ENCODE data around the gene EMB. TPM values are rescaled to one million over a fixed set of nuclear protein-coding genes. Genes with fewer than 3 reads are reported as not detected.
"Not testable (repeated sequence)": the region's sequence is repeated elsewhere in the genome, so short reads cannot be mapped to it uniquely, and the experiment has no call there.

Gene EMB
- total RNA-seq, 4 donors from 2014 or later, result 7.2 to 18.9 (median 10.0) TPM

- intact Hi-C loops (cut with DNase I), result no loop called here
- no peak overlapping the region for H3K27ac ChIP-seq (replicated peaks in 1 of 4)
- DNase-seq (ENCODE audit: extremely low spot score), result no peak
- TF ChIP-seq CTCF (IDR thresholded peaks at IDR 0.05), result no peak
- H3K4me3 ChIP-seq, result no peak overlapping the region
- WGBS, result 73% methylated on average over 6 of the region's 6 CpGs
- no peaks in the 10 kb centered on the region for H3K9me3 ChIP-seq
- H3K27me3 ChIP-seq, result peaks cover 0 to 15% (median 6%) of the 10 kb centered on the region in 4 donors
- H3K36me3 ChIP-seq, result no peaks in the 10 kb centered on the region
- H3K4me1 ChIP-seq, result peaks cover 0 to 10% (median 9%) of the 10 kb centered on the region in 4 donors
These were observed 4.3 kb upstream of the EMB start for GRCh38 chr5:50445296-50445949.

- H3K4me3 ChIP-seq; H3K9me3 ChIP-seq; intact Hi-C loops (cut with DNase I); DNase-seq (ENCODE audit: extremely low spot score); H3K27ac ChIP-seq (replicated peaks in 1 of 4); H3K36me3 ChIP-seq: not testable (repeated sequence)
- Histone ChIP-seq H3K27me3 (peaks cover 0 to 25% (median 6%) of the 10 kb centered on the region in 4 donors), H3K4me1 (peaks cover 0 to 10% (median 9%) of the 10 kb centered on the region in 4 donors)
- 45% methylated on average over 4 of the region's 4 CpGs for WGBS
These were observed 1.8 kb upstream of the EMB start for GRCh38 chr5:50442559-50443539.

GRCh38 chr5:50441493-50441955, 436 bp upstream of the EMB start:
- intact Hi-C loops (cut with DNase I), result no loop called here
- TF ChIP-seq POLR2A (IDR thresholded peaks at IDR 0.05; ENCODE audit: low read depth) (no peak), POLR2AphosphoS5 (IDR thresholded peaks at IDR 0.05) (no peak), EP300 (IDR thresholded peaks at IDR 0.05) (no peak)
- H3K27me3 ChIP-seq, result peaks cover 0 to 25% (median 6%) of the 10 kb centered on the region in 4 donors
- H3K4me1 ChIP-seq, result peaks cover 0 to 10% (median 9%) of the 10 kb centered on the region in 4 donors
- peak overlapping the region; percentile 44 to 59 (median 46) for H3K4me3 ChIP-seq
- peak overlapping the region in 3 of 4 donors; percentile 54 to 68 (median 57) for H3K27ac ChIP-seq (replicated peaks in 1 of 4)
- 23% methylated on average over 9 of the region's 9 CpGs for WGBS
- DNase-seq (ENCODE audit: extremely low spot score), result no peak
- no peaks in the 10 kb centered on the region for H3K9me3 ChIP-seq
- no peaks in the 10 kb centered on the region for H3K36me3 ChIP-seq

- Histone ChIP-seq H3K9me3 (no peaks in the 10 kb centered on the region), H3K27me3 (peaks cover 0 to 25% (median 6%) of the 10 kb centered on the region in 4 donors), H3K4me3 (no peak overlapping the region), H3K27ac (replicated peaks in 1 of 4) (no peak overlapping the region), H3K4me1 (peaks cover 0 to 10% (median 9%) of the 10 kb centered on the region in 4 donors), H3K36me3 (no peaks in the 10 kb centered on the region)
- 64% methylated on average over 3 of the region's 3 CpGs for WGBS
- TF ChIP-seq EP300 (IDR thresholded peaks at IDR 0.05) (no peak), POLR2A (IDR thresholded peaks at IDR 0.05; ENCODE audit: low read depth) (no peak), CTCF (IDR thresholded peaks at IDR 0.05) (no peak), POLR2AphosphoS5 (IDR thresholded peaks at IDR 0.05) (no peak)
- DNase-seq (ENCODE audit: extremely low spot score), result no peak
- intact Hi-C loops (cut with DNase I), result no loop called here
These were observed 1.9 kb downstream of the EMB start for GRCh38 chr5:50439221-50439620.

GRCh38 chr5:50438060-50438459, 3.0 kb downstream of the EMB start:
- H3K36me3 ChIP-seq; DNase-seq (ENCODE audit: extremely low spot score); intact Hi-C loops (cut with DNase I); H3K4me3 ChIP-seq; H3K27ac ChIP-seq (replicated peaks in 1 of 4); H3K9me3 ChIP-seq: not testable (repeated sequence)
- Histone ChIP-seq H3K4me1 (peaks cover 0 to 10% (median 9%) of the 10 kb centered on the region in 4 donors), H3K27me3 (peaks cover 0 to 25% (median 6%) of the 10 kb centered on the region in 4 donors)
- WGBS, result 75% methylated on average over 3 of the region's 3 CpGs

- 85% methylated on average over 3 of the region's 3 CpGs for WGBS
- peaks cover 0 to 7% (median 0%) of the 10 kb centered on the region in 4 donors for H3K27me3 ChIP-seq
- no peaks in the 10 kb centered on the region for H3K9me3 ChIP-seq
- H3K4me1 ChIP-seq, result no peaks in the 10 kb centered on the region
- TF ChIP-seq POLR2AphosphoS5 (IDR thresholded peaks at IDR 0.05), result no peak
- intact Hi-C loops (cut with DNase I), result no loop called here
- no peaks in the 10 kb centered on the region for H3K36me3 ChIP-seq
- H3K4me3 ChIP-seq, result no peak overlapping the region
- no peak overlapping the region for H3K27ac ChIP-seq (replicated peaks in 1 of 4)
- DNase-seq (ENCODE audit: extremely low spot score), result no peak
These were observed 5.9 kb downstream of the EMB start for GRCh38 chr5:50435168-50435567.

- H3K27me3 ChIP-seq; H3K36me3 ChIP-seq; H3K4me3 ChIP-seq; H3K4me1 ChIP-seq; H3K27ac ChIP-seq (replicated peaks in 1 of 4); H3K9me3 ChIP-seq; intact Hi-C loops (cut with DNase I); DNase-seq (ENCODE audit: extremely low spot score): not testable (repeated sequence)
- WGBS, result 57% methylated on average over 3 of the region's 3 CpGs
These were observed 9.8 kb downstream of the EMB start for GRCh38 chr5:50431133-50431904.

GRCh38 chr5:50423100-50423799, 17.8 kb downstream of the EMB start:
- DNase-seq (ENCODE audit: extremely low spot score); intact Hi-C loops (cut with DNase I); H3K4me3 ChIP-seq; H3K36me3 ChIP-seq; H3K27ac ChIP-seq (replicated peaks in 1 of 4); H3K27me3 ChIP-seq; H3K4me1 ChIP-seq; H3K9me3 ChIP-seq: not testable (repeated sequence)
- WGBS, result 57% methylated on average over 3 of the region's 3 CpGs
